IMR-90 (cell line): ENCODE results near the gene SLC2A6. TPM values are rescaled to one million over a fixed set of nuclear protein-coding genes. Genes with fewer than 3 reads are reported as not detected.

Source experiments
- ATAC-seq: fragments of 200-7000 bp; cut with Tn5 transposase; 2 replicates; pipeline ENCODE4 v1.9.1; 2020; ENCODE audit warnings: low read depth, mild to moderate bottlenecking, moderate library complexity
- BruUV-seq: library from RNA; stranded (reverse); fragments of 400-500 nt; replicated peaks from 2 replicates; lab custom pipeline; 2021; lab: Mats Ljungman, UMichigan
- CTCF ChIA-PET: fragments of 300-600 bp; formaldehyde crosslinking; extraction: SDS; loops from one replicate; lab custom pipeline; 2021; ENCODE audit warnings: antibody characterized with exemption; lab: Yijun Ruan, JAX
- POLR2A ChIA-PET: fragments of 300-600 bp; sonication (Branson Sonifier 250); formaldehyde crosslinking; loops from one replicate; lab custom pipeline; 2022; ENCODE audit warnings: antibody characterized with exemption; ENCODE audit not compliant: unreplicated experiment; lab: Charles Lee
- DNase-seq: peaks from one replicate; pipeline ENCODE4 v3.0.0; 2013
- H2AFZ ChIP-seq: replicated peaks from 2 replicates; pipeline ENCODE3; 2013; ENCODE audit warnings: low read length, mild to moderate bottlenecking; ENCODE audit not compliant: poor library complexity
- H2AK5ac ChIP-seq: 2 replicates; pipeline ENCODE4 v1.6.1; 2013; ENCODE audit warnings: low read depth, low read length, inconsistent platforms
- H2AK9ac ChIP-seq: replicated peaks from 2 replicates; pipeline ENCODE3; 2013; ENCODE audit warnings: mild to moderate bottlenecking, low read depth, low read length, moderate library complexity; ENCODE audit not compliant: poor library complexity
- H2BK120ac ChIP-seq: 2 replicates; pipeline ENCODE4 v1.6.1; 2013; ENCODE audit warnings: low read depth, low read length, inconsistent platforms
- H2BK15ac ChIP-seq: 3 replicates; pipeline ENCODE4 v1.6.1; 2013; ENCODE audit warnings: low read depth, low read length, inconsistent platforms
- H2BK20ac ChIP-seq: 2 replicates; pipeline ENCODE4 v1.6.1; 2013; ENCODE audit warnings: low read depth, mild to moderate bottlenecking, inconsistent platforms, low read length, moderate library complexity
- H2BK5ac ChIP-seq: 2 replicates; pipeline ENCODE4 v1.6.1; 2013; ENCODE audit warnings: mild to moderate bottlenecking, low read depth, low read length, inconsistent platforms; ENCODE audit not compliant: poor library complexity, severe bottlenecking
- H3K14ac ChIP-seq: replicated peaks from 2 replicates; pipeline ENCODE4 v1.6.1; 2013; ENCODE audit warnings: low read depth, low read length, inconsistent platforms
- H3K18ac ChIP-seq: 2 replicates; pipeline ENCODE4 v1.6.1; 2013; ENCODE audit warnings: low read depth, low read length, control low read depth
- H3K23ac ChIP-seq: 2 replicates; pipeline ENCODE4 v1.6.1; 2013; ENCODE audit warnings: low read depth, low read length, inconsistent platforms
- H3K27ac ChIP-seq: 2 replicates; pipeline ENCODE4 v1.5.1; 2013; ENCODE audit warnings: mild to moderate bottlenecking, control low read depth, low read length; ENCODE audit not compliant: insufficient read depth
- H3K27me3 ChIP-seq: 2 replicates; pipeline ENCODE4 v1.6.1; 2013; ENCODE audit warnings: low read length; ENCODE audit not compliant: control insufficient read depth, insufficient read depth
- H3K36me3 ChIP-seq: 2 replicates; pipeline ENCODE4 v1.6.1; 2013; ENCODE audit warnings: low read length, mixed read lengths; ENCODE audit not compliant: control insufficient read depth, insufficient read depth
- H3K4ac ChIP-seq: 2 replicates; pipeline ENCODE4 v1.6.1; 2013; ENCODE audit warnings: low read depth, low read length, inconsistent platforms
- H3K4me1 ChIP-seq: 2 replicates; pipeline ENCODE4 v1.6.1; 2013; ENCODE audit warnings: low read length, mixed read lengths; ENCODE audit not compliant: control insufficient read depth, insufficient read depth
- H3K4me2 ChIP-seq: 2 replicates; pipeline ENCODE4 v1.6.1; 2013; ENCODE audit warnings: low read depth, mild to moderate bottlenecking, control low read depth, low read length, moderate library complexity
- H3K4me3 ChIP-seq: 2 replicates; pipeline ENCODE4 v1.5.1; 2013; ENCODE audit warnings: low read depth, mild to moderate bottlenecking, control low read depth, low read length, moderate library complexity; ENCODE audit not compliant: insufficient read depth
- H3K56ac ChIP-seq: 2 replicates; pipeline ENCODE4 v1.6.1; 2013; ENCODE audit warnings: low read length, inconsistent platforms; ENCODE audit not compliant: insufficient read depth; ENCODE audit errors: extremely low read depth
- H3K79me1 ChIP-seq, 2 experiments: 2 replicates each; pipeline ENCODE4 v1.6.1; 2013; ENCODE audit warnings: low read length in 2 of 2, inconsistent platforms in 1 of 2, low read depth in 1 of 2
- H3K9ac ChIP-seq: 2 replicates; pipeline ENCODE4 v1.6.1; 2013; ENCODE audit warnings: low read depth, low read length, control low read depth
- H3K9me1 ChIP-seq: 2 replicates; pipeline ENCODE4 v1.6.1; 2013; ENCODE audit warnings: low read length, inconsistent platforms; ENCODE audit not compliant: insufficient read depth
- H3K9me3 ChIP-seq: 2 replicates; pipeline ENCODE4 v1.6.1; 2013; ENCODE audit warnings: low read length; ENCODE audit not compliant: control insufficient read depth, insufficient read depth
- H4K20me1 ChIP-seq: 2 replicates; pipeline ENCODE4 v1.6.1; 2013; ENCODE audit warnings: low read length, inconsistent platforms; ENCODE audit not compliant: insufficient read depth
- H4K5ac ChIP-seq: 2 replicates; pipeline ENCODE4 v1.6.1; 2013; ENCODE audit warnings: mild to moderate bottlenecking, low read depth, low read length, control low read depth
- H4K8ac ChIP-seq, 2 experiments: 2 replicates each; pipeline ENCODE4 v1.6.1; 2013; ENCODE audit warnings: low read depth in 2 of 2, low read length in 2 of 2, control low read depth in 1 of 2, inconsistent platforms in 1 of 2
- H4K91ac ChIP-seq: 2 replicates; pipeline ENCODE4 v1.6.1; 2013; ENCODE audit warnings: low read depth, low read length, inconsistent platforms; ENCODE audit not compliant: insufficient read depth
- BHLHE40 ChIP-seq: fragments of 150-350 bp; IDR thresholded peaks from 2 replicates; pipeline ENCODE4 v1.6.1; 2016; ENCODE audit warnings: mild to moderate bottlenecking, low read depth, low read length
- CHD1 ChIP-seq: IDR thresholded peaks from 2 replicates; pipeline ENCODE4 v1.6.1; 2012; ENCODE audit warnings: low read depth, low read length, improper control_type of control experiment
- MAFK ChIP-seq: IDR thresholded peaks from 2 replicates; pipeline ENCODE4 v1.6.1; 2012; ENCODE audit warnings: low read depth, low read length, improper control_type of control experiment
- MAZ ChIP-seq: IDR thresholded peaks from 2 replicates; pipeline ENCODE4 v1.6.1; 2012; ENCODE audit warnings: low read depth, mild to moderate bottlenecking, low read length, improper control_type of control experiment, moderate library complexity, borderline replicate concordance
- NFE2L2 ChIP-seq: fragments of 150-350 bp; IDR thresholded peaks from 2 replicates; pipeline ENCODE4 v1.6.1; 2016; ENCODE audit warnings: low read depth, mild to moderate bottlenecking, low read length
- POLR2A ChIP-seq: IDR thresholded peaks from 2 replicates; pipeline ENCODE4 v1.6.1; 2012; ENCODE audit warnings: mild to moderate bottlenecking, low read depth, low read length
- SMC3 ChIP-seq: fragments of 150-350 bp; IDR thresholded peaks from 2 replicates; pipeline ENCODE4 v1.6.1; 2016; ENCODE audit warnings: low read depth, mild to moderate bottlenecking, antibody characterized with exemption, low read length, moderate library complexity
- WGBS, 2 experiments: methylation state at CpG; one replicate each; pipeline versions ENCODE4 v1.1.5 to v1.1.7; 2013; ENCODE audit warnings: missing lambda C conversion rate in 2 of 2; ENCODE audit not compliant: insufficient read length in 1 of 2; ENCODE audit errors: extremely low coverage in 2 of 2; 5-methylcytosine and 5-hydroxymethylcytosine counted together
- dilution Hi-C: fragments of 300-500 bp; cut with HindIII; formaldehyde crosslinking; loops from one replicate; pipeline ENCODE4 v1.14.3; 2018; ENCODE audit warnings: low sequenced_read_pairs; ENCODE audit not compliant: unreplicated experiment
- in situ Hi-C: fragments of 300-500 bp; cut with MboI; formaldehyde crosslinking; loops from 3 replicates; pipeline ENCODE4 v1.14.3; 2019; ENCODE audit warnings: low sequenced_read_pairs, inconsistent platforms, mixed read lengths
- intact Hi-C: fragments of 100-400 bp; cut with micrococcal nuclease; formaldehyde crosslinking; loops from 2 replicates; pipeline ENCODE4 v1.10.0; 2022
- polyA plus RNA-seq, 3 experiments: library from polyadenylated mRNA; depleted of rRNA; stranded (reverse); fragments of >200 nt; gene quantifications; 2 replicates each; pipeline ENCODE4 v1.2.3, GENCODE V29; 2012; ENCODE audit warnings: low replicate concordance in 1 of 3
- total RNA-seq: library from RNA; depleted of rRNA; stranded (reverse); fragments of >200 nt; gene quantifications from 2 replicates; pipeline ENCODE4 v1.2.3, GENCODE V29; 2012
- TF ChIP-seq, protein P1 (sequence below): conservative IDR thresholded peaks from 2 replicates; pipeline ENCODE4 v1.5.1; 2012; ENCODE audit warnings: mild to moderate bottlenecking, low read depth, low read length, improper control_type of control experiment

Gene SLC2A6
- total and polyA plus RNA-seq, 2 of the 4 experiments (the other 2 are of a cell fraction): 2.9 to 8.5 TPM

DNA sequence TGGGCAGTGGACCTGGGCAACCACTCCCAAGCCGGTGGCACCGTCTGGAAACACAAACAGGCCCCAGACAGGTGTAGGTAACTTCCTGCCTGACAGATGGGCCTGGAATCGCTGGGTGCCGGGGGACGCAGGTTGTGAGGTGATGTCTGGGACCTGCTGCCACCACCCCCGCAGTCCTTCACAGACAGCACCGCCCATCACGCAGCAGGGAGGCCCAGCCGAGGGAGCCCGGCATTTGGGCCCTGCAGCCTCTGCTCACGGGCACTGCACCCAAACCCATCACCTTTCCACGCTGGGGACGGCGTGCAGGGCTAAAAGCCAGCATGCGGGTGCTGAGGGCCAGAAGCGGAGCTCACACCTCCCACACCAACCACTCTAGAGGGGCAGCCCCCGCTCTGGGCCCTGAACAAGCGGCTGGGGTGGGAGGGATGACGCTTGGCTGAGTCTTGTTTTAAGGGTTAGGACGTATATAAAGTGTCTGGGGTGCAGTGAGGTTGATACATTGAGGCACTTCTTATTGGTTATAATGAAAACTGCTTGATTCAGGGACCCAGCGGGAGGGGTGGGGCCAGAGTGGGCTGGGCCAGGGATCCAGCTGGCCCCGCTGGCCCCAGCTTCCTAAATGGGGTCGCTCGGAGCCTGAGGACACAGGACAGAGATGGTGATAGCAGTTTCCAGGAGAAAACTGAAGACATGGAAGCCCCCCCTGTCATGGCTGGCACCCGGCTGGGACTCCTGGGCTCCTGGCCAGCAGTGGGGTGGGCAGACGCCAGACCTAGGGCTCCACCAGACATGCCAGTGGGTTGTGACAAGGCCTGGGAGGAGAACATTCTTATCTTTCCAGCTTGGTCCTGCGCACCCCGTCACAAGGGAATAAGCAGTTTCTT, 34.6 kb upstream of the SLC2A6 start:
- peaks cover 44% of the 10 kb centered on the region; the same call in 1 of the 2 replicates for H3K27me3 ChIP-seq
- H2AK5ac ChIP-seq: no peak overlapping the region
- no peak overlapping the region for H3K27ac ChIP-seq
- H2BK120ac ChIP-seq: no peak overlapping the region
- no peak overlapping the region for H3K18ac ChIP-seq
- H2AK9ac ChIP-seq: no peak overlapping the region
- no peak overlapping the region for H4K8ac ChIP-seq
- ChIA-PET CTCF (no interaction called here), POLR2A (no interaction called here)
- ATAC-seq (no peak), DNase-seq (no peak)
- no peak overlapping the region for H3K4me3 ChIP-seq
- no peak overlapping the region for H3K4me2 ChIP-seq
- H3K9me3 ChIP-seq: no peaks in the 10 kb centered on the region
- dilution Hi-C loops (no loop called here), intact Hi-C loops (no loop called here), in situ Hi-C loops (no loop called here)
- WGBS, 2 experiments: 47% methylated on average over 6 of the region's 28 CpGs; no CpG with 5 or more reads in 1 of the 2 experiments
- no peak overlapping the region for H2BK5ac ChIP-seq
- no peak overlapping the region for H2AFZ ChIP-seq
- no peak overlapping the region for H3K9ac ChIP-seq
- H3K14ac ChIP-seq: no peak overlapping the region
- H3K9me1 ChIP-seq: peaks cover 6% of the 10 kb centered on the region; the same call in 1 of the 2 replicates
- no peak overlapping the region for H3K23ac ChIP-seq
- H3K4ac ChIP-seq: no peak overlapping the region
- peaks cover 3% of the 10 kb centered on the region; the same call in 1 of the 2 replicates for H4K20me1 ChIP-seq
- H3K4me1 ChIP-seq: peaks cover 5% of the 10 kb centered on the region; the same call in 1 of the 2 replicates
- no peak overlapping the region for H2BK20ac ChIP-seq
- no TSS peak for BruUV-seq
- H4K91ac ChIP-seq: no peak overlapping the region
- H3K79me1 ChIP-seq: no peaks in the 10 kb centered on the region
- TF ChIP-seq SMC3 (no peak), POLR2A (no peak), MAZ (no peak), MAFK (no peak), BHLHE40 (no peak), NFE2L2 (no peak), CHD1 (no peak)
- TF ChIP-seq, protein P1, sequence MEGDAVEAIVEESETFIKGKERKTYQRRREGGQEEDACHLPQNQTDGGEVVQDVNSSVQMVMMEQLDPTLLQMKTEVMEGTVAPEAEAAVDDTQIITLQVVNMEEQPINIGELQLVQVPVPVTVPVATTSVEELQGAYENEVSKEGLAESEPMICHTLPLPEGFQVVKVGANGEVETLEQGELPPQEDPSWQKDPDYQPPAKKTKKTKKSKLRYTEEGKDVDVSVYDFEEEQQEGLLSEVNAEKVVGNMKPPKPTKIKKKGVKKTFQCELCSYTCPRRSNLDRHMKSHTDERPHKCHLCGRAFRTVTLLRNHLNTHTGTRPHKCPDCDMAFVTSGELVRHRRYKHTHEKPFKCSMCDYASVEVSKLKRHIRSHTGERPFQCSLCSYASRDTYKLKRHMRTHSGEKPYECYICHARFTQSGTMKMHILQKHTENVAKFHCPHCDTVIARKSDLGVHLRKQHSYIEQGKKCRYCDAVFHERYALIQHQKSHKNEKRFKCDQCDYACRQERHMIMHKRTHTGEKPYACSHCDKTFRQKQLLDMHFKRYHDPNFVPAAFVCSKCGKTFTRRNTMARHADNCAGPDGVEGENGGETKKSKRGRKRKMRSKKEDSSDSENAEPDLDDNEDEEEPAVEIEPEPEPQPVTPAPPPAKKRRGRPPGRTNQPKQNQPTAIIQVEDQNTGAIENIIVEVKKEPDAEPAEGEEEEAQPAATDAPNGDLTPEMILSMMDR: no peak
- H2BK15ac ChIP-seq: no peak overlapping the region
- H4K5ac ChIP-seq: no peak overlapping the region
- no peak overlapping the region for H3K56ac ChIP-seq
- no peaks in the 10 kb centered on the region for H3K36me3 ChIP-seq
